T-helper 2 cell (primary cell): ENCODE data around the gene INTS11.
A peak's percentile ranks its signal among the peaks of the same experiment; 100 is the strongest.

Experiments used
- DNase-seq, 5 experiments: peaks; one replicate each; pipeline versions ENCODE4 v3.0.0 to v3.0.0-alpha.2; 2012 to 2022

Gene INTS11

DNA sequence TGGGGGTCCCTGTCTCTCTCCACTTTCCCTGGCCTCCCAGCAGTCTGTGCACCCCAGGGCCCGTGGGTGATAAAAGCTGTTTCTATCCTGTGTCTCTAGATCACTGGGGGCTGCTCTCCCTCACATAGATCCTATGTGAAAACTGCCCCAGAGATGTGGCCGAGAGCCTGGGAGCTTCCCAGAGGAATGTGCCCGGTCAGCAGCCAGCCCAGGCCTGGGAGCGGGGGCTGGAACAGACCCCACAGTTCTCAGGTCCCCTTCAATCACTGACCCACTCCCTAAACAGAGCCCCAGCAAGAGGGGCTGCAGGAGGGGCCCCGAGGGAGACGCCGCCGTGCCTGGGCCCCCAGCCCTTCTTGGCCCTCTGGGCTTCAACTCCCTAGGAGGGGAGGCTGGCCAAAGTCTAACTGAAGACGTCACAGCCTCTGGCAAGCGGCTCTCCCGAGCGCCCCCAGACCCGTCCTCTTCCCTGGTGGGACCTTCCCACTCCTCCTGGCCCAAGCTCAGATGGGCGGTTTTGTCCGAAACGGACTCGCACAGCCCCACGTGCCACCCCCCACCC is 33.5 kb upstream of the INTS11 start:
- DNase-seq = no peak

DNA sequence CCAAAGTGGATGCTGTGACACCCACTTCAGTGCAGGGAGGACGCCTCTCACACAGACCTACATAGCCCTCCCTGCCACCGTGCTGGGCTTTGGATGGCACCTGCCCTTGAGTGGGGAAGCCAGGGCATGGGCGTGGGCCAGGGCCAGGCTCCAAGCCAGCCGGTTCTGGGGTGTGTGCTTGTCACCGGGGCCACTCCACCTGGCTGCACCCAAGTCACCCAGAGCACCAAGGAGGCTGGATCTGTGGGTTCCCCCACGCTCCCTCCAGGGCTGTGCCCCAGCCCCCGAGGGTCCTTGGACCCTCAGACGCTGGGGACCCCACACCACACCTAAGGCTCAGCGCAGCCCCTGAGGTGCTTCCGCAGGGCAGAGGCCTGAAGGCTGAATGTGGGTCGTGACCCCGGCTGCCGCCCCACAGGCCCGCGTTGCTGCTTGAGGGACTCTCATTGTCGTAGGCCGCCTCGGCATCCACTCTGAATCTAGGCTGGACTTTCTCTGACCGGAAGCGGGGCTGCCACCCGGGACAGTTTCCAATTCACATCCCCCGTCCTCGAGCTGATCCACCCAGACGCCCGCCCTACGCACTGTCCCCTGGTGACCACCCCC is 32.4 kb upstream of the INTS11 start:
- no peak for DNase-seq

DNA sequence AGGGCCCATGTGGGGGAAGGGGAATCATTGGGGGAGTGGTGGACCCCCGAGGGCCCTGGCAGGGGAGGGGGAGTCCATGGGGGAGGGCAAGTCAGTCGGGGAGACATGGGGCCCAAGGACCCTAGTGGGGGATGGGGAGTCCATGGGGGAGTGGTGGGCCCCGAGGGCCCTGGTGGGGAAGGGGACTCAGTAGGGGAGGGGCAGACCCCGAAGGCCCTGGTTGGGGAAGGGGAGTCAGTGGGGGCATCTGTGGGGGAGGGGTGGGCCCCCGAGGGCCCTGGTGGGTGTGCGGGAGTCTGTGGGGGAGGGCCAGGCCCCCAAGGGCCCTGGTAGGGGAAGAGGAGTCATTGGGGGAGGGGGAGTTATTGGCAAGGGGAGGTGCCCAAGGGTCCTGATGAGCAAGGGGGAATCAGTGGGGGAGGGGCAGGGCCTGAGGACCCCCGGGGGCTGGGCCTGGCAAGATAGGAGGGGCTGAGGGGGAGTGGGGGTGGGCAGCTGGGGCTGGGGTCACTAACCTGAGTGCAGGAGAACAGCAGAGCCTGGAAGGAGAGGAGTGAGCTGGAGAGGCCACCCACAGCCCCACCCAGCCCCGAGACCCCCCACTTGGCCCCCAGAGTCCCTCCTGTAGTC is 31.8 kb upstream of the INTS11 start:
- DNase-seq = no peak

DNA sequence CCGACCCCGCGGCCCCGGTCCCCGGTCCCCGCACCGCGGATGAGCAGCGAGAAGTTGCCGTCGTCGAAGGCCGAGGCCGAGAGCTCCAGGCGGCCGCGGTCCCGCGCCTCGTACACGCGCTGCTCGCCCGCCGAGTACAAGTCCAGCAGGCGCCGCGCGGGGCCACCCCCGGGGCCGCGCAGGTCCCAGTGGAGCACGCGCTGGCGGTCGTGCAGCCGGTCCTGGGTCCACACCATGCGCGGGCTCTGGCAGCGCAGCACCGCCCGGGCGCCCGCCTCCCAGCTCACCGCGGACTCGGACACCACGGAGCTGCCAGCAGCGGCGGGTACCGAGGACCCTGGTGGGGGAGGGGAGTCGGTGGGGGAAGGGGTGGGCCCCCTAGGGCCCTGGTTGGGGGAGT is 31.0 kb upstream of the INTS11 start:
- no peak for DNase-seq

DNA sequence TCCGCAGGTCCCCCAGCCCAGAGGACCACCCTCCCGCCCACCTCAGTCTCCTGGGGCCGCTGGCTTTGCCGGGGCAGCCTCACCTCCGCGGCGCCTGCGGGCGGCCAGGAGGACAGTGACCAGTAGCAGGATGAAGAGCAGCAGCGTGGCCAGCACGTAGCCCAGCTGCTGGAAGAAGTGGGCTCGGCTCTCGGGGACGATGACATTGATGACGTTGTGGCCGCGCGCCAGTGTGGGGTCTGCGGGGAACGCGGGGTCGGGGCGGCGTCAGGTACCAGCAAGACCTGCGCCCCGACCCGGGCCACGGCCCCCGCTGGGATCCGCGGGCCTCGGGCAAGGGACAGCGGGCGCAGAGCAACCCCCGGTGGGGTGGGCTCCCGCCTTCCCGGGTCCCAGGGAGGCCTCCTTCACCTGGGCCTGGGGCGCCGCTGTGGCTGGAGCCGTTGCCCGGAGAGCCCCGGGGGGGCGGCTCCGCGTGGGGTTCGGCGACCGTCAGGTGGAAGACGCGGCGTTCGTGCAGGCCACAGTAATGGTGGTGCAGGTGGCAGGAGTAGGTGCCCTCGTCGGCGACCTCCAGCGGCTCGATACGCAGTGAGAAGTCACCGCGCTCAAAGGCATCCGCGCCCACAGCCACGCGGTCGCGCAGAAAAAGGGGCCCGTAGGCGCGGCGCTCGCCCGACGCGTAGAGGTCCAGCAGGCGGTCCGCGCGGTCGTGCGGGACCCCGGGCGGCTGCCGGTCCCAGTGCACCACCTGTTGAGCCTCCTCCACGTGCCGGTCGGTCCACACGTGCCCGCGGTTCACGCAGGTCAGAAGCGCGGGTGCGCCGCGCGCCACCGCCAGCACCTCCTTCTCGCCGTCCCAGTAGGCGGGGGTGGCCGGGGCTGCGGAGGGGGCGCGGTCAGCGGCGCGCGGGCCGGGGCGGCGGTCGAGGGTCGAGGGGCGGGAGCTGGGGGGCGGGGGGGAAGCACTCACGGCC is 30.1 kb upstream of the INTS11 start:
- no peak for DNase-seq

DNA sequence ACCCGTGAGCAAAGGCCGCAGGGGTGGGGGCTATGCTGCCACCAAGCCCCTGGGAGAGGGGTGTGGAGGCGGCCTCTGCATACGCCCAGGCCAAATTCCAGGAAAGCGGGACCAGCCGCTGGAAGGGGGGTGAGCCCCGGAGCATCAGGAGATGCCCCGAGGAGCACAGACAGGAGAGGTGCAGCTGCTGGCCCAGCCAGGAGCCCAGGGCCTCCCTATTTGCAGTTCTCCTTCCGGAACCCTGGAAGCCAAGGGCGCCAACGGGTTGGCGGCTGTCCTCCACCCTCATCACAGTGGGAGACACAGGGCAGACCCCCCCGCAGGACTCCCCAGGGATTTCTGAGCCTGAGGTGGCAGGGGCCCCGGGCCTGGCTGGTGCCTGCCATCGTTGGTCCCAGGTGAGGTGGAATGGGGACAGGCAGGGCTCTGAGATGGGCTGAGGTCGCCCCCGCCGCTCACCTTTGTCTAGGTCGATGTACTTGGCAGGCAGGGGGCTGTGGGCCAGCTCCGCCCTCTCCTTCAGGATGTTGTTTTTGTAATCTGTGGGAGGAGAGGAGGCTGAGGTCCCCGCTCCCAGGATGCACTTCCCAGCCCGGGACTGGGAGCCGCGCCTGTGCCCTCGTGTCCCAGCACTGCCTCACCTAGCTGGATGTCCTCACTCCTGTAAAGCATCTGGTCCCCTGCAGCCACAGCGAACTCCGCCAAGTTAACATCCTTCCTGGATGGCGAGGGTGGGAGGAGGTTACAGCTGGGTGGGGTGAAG is 29.1 kb upstream of the INTS11 start:
- no peak for DNase-seq

DNA sequence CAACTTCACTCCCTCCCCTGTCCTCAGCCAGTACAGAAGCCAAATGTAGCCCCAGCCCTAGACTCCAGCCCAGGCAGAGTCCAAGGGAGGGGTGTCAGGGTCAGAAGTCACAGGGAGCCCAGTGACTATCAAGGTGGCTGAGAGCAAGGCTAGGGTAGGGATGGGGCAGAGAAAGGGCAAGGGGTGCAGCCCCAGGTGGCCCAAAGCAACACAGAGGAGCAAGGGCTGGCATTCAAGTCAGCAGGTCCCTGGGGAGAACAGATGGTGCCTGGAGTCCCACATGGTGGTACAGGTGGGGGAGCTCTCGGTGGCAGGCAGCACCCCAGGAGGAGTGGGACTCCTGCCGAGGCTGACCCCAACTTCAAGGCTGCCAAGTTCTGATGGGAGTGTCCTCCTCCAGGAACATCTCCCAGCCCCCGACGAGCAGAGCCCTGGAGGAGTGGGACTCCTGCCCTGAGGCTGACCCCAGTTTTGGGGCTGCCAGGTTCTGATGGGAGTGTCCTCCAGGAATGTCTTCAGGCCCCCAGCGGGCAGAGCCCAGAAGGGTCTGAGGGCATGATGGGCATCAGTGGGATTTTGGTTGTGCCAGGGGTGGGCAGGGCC is 28.4 kb upstream of the INTS11 start:
- DNase-seq = no peak

DNA sequence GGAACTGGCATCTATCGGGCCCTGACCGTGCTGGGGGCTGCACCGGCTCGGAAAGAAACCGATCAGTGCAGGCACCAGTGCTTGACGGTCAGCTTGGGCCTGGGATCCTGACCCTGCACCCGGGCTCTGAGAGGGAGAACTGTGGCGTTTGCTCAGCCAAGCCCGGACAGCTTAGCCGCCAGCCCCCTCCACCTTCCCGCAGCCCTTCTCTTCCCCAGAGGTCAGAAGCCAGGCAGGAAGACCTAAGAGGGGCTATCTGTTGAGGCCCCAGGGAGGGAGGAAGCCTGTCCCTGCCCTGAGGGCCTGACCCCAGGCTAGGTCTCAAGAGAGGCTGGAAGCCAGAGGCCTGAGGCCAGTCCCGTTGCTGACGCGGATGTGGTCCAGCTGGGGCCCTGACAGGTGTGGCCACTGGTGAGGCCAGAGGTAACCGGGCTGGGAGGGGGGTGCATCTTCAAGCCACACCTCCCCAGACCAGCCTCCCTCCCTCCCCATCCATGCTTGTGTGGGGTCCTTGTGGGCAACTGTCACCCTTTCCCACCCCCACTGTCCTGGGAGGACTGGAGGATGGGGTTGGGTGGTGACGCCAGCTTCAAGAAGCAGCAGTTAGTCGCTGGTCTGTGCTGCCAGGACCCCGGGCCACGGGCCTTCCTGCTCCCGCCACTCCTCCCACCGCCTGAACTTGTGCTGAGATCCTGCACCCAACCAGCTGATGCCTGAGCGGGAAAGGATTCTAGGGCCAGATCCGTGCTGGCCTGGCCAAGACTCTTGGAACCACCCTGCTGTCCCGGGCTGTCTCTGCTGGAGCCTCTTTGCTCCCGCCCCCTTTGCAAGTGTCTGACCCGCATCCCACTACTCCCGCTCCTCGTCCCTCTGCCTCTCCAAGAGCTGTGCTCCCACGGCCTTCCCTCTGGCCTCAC is 27.3 kb upstream of the INTS11 start:
- no peak for DNase-seq

DNA sequence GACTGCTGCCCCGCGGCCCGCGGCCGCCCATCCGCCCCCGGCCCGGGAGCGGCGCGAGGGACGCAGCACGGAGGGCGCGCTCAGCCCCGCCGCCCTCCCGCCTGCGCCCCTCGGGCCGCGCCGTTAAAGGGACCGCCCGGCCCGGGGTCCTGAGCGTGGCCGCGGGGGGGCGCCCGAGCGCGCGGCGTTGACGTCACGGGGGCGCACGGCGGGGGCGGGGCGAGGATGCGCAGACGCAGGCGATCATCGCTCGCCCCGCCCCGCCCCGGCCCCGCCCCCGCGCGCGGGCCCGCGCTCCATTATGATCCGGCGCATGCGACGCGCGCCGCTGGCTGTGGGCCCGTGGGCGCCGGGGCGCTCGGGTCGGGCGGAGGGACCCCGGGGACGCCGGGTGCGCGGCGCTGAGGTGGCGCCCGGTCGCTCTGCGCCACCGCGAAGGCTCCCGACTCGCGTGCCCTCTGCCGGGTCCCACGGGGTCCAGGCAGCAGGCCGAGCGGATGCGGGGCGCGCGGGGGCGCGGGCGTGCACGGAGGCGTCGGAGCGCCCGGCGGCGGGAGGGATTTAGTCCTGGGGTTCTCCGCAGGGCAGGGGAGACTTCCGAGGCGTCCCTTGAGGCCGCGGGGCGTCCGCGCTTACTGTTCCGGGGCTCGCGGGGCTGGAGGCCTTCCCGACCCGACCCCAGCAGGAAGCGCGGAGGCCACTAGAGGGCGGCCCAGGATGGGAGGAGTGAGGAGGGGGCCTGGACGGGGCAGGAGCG is 25.0 kb upstream of the INTS11 start, which contains the start of gene DVL1:
Gene DVL1, minus strand, starts transcription at position 163 of the 757 bp plus-strand sequence. CDS start 353 bp downstream, outside the sequence.
- peak; percentile 45 to 76 (median 65) for DNase-seq

DNA sequence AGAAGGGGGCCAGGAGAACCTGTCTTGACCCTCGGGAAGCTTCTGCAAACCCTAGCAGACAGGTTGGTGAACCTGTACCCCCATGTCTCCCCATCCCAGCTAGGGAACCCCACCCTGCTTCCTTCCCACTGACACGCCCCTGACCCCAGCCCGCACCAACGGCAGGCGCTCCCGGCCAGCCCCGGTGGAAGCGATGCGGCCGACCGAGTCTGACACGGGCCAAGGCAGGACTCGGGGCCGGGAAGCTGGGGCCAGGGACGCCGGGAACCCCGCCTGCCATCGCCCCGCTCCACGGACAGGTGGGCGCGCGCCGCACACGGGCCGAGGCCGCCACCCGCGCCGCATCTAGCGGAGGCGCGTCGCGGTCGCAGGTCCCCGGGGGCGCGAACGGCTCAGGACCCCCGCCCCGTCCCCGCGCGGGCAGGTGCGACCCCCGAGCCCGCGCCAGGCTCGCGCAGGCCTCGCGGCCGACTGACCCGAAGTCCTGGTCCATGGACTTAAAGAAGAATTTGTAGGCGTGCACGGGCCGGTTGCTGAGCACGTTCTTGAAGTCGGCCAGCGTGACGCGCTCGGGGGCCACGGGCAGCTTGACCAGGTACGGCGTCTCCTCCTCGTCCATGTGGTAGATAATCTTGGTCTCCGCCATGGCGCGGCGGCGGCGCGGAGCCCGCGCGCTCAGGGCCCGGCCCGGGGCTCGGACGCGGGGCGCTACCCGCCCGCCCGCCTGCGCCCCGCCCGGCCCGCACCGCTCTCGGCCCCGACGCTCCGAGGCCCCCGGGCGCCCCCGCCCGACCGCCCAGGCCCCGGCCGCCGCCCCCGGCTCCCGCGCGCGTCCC is 24.2 kb upstream of the INTS11 start:
- DNase-seq = no peak

DNA sequence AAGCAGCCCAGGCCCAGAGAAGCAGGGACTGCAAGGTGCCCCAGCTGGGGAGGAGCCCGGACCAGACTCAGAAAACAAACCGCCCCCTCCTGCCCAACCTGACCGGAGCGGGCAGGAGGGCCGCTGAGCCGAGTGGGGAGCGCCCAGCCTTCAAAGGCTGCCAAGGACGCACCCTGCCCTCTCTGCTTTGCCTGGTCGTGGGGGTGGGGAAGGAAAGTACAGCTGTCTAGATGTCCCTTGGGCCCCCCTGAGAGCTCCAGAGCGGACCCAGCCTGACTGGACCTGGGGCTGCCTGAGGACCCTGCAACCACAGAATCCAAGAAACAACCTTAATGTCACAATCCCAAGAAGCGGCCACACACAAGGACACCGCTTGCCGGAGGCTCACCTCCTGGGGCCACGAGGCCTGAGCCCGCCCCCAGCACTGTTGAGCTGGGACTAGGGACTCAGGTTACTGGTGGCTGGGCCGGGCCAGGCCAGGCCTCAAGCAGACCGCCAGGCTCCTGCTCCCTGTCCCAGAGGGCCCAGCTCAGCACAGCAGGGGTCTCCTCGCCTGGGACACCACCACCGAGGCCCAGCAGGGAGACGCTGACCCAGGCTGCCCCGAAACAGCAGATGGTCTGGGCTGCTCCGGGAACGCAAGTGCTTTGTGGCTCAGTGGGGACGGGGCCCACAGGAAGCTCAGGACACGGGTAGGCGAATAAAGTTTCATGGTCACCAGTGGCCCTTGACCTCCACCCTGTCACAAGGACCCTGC is 23.4 kb upstream of the INTS11 start:
- no peak for DNase-seq

DNA sequence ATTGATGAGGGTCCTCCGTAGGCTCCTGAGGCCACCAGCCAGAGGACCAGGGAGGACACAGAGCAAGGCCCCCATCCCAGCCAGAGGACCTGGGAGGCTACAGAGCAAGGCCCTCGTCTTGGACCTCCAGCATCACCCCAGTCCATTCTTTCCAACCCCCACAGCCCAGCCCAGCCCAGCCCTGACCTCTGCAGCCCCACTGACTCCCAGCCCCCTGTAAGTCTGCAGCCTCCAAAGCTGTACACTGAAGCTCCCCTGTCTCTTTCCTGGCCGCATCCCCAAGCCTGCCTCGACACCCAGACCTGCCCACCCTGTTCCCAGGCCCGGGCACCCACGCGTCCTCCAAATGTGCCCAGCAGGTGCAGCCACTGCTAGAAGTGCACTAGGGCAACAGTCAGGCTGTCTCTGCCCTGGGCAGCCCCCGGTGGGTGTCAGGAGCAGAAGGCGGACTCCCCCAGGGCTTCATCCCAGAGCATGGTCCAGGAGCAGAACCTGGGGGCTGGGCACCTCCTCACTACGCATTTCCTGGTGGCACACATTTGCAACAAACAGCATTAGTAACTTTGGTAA is 22.7 kb upstream of the INTS11 start:
- no peak for DNase-seq

DNA sequence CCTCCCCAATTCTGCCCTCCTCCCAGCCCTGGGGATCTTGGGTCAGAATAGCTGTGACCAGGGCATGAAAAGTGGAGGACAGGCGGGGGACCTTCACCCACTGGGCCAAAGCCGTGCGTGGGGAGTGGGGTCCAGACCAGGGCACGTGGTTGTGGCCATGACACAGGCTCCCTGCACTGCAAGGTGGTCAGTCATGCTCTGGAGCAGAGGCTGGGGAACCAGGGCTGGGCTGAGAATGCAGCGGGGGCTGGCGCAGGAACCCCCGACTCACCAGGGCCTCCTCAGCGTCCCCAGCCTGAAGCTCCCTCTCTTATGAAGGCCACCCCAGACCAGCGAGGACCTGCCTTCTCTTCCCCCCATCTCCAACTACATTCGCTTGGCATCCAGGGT is 22.0 kb upstream of the INTS11 start:
- no peak for DNase-seq

DNA sequence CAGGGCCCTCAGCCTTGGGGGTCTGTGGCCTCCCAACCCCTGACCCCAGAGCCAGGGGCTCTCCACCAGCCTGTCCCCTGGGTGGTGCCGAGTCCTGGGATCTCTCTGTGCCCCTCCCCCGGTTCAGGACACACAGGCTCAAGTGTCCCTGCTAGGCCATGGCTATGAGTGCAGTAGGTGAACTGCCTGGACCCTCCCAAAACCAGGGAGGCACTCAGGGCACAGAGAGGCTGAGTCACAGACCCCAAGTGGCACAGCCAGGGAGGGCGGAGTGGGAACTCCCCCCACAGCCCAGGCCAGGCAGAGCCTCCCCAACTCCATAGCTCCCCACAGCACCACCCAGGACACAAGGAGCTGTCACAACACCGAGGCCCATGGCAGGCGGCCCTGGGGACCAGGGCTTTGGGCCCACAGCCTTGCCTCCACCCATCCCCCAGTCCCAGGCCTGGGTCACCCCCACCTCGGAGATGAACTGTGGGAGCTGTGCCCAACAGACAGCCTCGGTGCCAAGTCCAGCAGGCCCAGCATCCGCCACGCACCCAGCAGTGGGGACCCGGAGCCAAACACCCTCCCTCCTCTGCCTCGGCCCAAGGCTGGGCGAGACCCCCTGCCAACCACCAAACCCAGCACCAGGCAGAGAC is 21.5 kb upstream of the INTS11 start:
- no peak for DNase-seq

DNA sequence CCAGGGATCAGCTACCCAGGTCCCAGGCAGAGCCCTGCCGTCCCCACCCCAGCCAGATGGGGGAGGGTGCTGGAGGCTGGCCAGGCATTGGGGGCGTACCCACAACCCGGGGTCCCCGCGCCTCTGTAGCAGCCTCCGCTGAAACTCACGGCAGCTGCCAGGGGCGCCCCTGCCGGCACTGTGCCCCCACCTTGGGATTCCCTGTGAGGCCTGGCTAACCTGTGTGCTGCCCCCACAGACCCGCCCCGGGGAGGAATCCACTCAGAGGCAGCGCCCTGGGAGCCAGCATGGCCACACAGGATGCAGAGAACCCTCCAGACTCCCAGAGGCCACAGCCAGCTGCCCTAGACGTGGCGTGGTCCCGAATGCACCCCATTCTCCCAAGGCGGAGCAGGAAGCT is 20.9 kb upstream of the INTS11 start:
- DNase-seq = no peak

DNA sequence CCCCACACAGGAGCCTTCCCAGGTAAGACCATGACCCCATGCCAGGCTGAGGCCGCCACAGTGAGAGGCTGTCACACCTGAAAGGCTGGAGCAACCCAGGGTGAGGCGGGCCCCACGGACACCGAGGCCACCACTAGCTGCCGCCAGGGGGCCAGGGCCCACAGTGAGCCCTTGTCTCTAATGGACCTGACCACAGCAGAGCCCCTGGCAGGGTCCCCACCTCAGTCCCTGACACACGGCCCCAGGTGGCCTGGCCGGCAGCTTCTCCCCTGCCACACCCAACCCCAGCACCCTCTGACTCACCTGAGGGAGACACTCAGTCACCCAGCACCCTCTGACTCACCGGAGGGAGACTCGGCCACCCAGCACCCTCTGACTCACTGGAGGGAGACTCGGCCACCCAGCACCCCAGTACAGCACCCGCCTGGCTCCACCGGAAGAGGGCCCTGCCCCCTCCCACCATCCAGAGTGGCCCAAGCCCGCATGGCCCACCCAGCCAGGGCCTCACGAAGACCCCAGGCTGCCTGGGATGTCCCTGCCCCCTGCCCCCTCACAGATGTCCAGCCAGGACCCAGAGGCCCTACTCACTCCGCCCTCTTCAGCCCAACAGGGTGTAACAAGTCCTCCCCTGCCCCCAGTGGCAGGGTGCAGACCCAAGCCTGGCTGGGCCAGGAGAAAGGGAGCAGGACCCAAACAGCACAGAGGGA is 20.3 kb upstream of the INTS11 start:
- DNase-seq = peak in 1 of 5 experiments; percentile 21
